A549 treated with DMSO at 1 μM for 4 hours (cell line): ENCODE results near the gene AUH. TPM values are rescaled to one million over a fixed set of nuclear protein-coding genes. Genes with fewer than 3 reads are reported as not detected.

Experiments used
- total RNA-seq: library from RNA; stranded (reverse); fragments of 200-300 nt; extraction: Qiagen RNA extraction; gene quantifications from 5 replicates; pipeline ENCODE4 v1.2.3, GENCODE V29; 2022; ENCODE audit warnings: low read depth

The AUH gene
- 6.8 to 12.2 TPM (median 10.5 TPM) in 5 replicates for total RNA-seq

GRCh38 chr9:91361291-91362050 is at the start of gene AUH:
Gene AUH, minus strand, starts transcription at chr9:91361918. Its CDS starts 29 bp downstream, at chr9:91361889.

Other genes with a start within 250 kb of the AUH start
- gene NFIL3, start 61.9 kb upstream of the AUH start, total RNA-seq, result 12.3 to 14.3 TPM (median 13.7 TPM) in 5 replicates